Bronchial epithelial cell (primary cell): Measurements from ENCODE around the gene SLC30A3. TPM values are rescaled to one million over a fixed set of nuclear protein-coding genes. Genes with fewer than 3 reads are reported as not detected.

Source experiments
- DNase-seq: peaks from one replicate; pipeline ENCODE4 v3.0.0-alpha.2; 2010; ENCODE audit warnings: low read depth
- FAIRE-seq: peaks from 2 replicates; lab custom pipeline; 2011; peaks lifted over from hg19 to GRCh38; lab: Jason Lieb, UNC
- H3K27me3 ChIP-seq: 2 replicates; pipeline ENCODE4 v1.5.1; 2011; ENCODE audit warnings: low read length; ENCODE audit not compliant: control insufficient read depth, insufficient read depth
- H3K36me3 ChIP-seq: 2 replicates; pipeline ENCODE4 v1.5.1; 2011; ENCODE audit warnings: low read length; ENCODE audit not compliant: control insufficient read depth, insufficient read depth
- H3K4me3 ChIP-seq: 2 replicates; pipeline ENCODE4 v1.5.1; 2011; ENCODE audit warnings: mild to moderate bottlenecking, low read depth, low read length, control low read depth
- total RNA-seq: library from RNA; depleted of rRNA; stranded (reverse); fragments of >200 nt; gene quantifications from 2 replicates; pipeline ENCODE4 v1.2.1, GENCODE V29; 2014
- TF ChIP-seq, protein P1 (sequence below): IDR thresholded peaks from 2 replicates; pipeline ENCODE4 v1.5.1; 2011; ENCODE audit warnings: mild to moderate bottlenecking, moderate library complexity, low read length, control low read depth, inconsistent platforms; ENCODE audit not compliant: insufficient read depth, severe bottlenecking

The SLC30A3 gene
- total RNA-seq, 1 donor from 2014 or later = not detected

DNA sequence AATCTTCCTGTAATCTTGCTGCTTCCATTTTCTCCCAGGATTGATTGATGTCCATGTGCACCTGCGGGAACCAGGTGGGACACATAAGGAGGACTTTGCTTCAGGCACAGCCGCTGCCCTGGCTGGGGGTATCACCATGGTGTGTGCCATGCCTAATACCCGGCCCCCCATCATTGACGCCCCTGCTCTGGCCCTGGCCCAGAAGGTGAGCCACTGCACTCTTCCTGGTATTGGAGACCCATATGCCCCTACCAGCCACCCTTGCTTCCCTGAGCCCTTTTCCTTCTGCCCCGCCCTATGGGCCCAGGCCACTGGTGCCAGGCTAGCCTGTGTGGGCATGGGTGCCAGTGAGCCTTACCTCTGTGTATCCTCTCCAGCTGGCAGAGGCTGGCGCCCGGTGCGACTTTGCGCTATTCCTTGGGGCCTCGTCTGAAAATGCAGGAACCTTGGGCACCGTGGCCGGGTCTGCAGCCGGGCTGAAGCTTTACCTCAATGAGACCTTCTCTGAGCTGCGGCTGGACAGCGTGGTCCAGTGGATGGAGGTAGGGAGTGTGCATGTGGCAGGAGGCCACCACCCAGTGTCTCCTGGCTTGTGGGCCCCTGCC is 25.4 kb downstream of the SLC30A3 start:
- H3K36me3 ChIP-seq = peaks cover 69% of the 10 kb centered on the region
- FAIRE-seq (no peak), DNase-seq (no peak)
- TF ChIP-seq, protein P1, sequence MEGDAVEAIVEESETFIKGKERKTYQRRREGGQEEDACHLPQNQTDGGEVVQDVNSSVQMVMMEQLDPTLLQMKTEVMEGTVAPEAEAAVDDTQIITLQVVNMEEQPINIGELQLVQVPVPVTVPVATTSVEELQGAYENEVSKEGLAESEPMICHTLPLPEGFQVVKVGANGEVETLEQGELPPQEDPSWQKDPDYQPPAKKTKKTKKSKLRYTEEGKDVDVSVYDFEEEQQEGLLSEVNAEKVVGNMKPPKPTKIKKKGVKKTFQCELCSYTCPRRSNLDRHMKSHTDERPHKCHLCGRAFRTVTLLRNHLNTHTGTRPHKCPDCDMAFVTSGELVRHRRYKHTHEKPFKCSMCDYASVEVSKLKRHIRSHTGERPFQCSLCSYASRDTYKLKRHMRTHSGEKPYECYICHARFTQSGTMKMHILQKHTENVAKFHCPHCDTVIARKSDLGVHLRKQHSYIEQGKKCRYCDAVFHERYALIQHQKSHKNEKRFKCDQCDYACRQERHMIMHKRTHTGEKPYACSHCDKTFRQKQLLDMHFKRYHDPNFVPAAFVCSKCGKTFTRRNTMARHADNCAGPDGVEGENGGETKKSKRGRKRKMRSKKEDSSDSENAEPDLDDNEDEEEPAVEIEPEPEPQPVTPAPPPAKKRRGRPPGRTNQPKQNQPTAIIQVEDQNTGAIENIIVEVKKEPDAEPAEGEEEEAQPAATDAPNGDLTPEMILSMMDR = no peak
- H3K27me3 ChIP-seq = no peaks in the 10 kb centered on the region
- no peak overlapping the region for H3K4me3 ChIP-seq

DNA sequence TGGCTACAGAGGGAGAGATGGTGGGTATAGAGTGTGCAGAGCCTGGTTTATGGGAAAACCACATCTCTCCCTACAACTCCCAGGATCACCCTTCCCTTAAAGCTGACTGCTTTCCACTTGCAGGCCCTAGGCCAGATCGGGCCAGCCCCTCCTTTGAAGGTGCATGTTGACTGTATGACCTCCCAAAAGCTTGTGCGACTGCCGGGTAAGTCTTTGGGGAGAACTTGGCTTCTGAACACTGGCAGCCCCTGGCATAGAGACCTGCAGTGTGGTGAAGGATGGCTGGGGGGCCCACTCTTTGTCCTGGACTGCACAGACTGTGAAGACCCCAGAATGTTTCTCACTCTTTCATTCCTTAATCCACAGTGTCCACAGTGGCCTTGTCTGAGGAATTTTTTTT is 26.2 kb downstream of the SLC30A3 start:
- H3K4me3 ChIP-seq = no peak overlapping the region
- TF ChIP-seq, protein P1 = no peak
- DNase-seq = no peak
- H3K27me3 ChIP-seq = no peaks in the 10 kb centered on the region
- FAIRE-seq = no peak
- peaks cover 74% of the 10 kb centered on the region for H3K36me3 ChIP-seq

- DNase-seq (no peak), FAIRE-seq (no peak)
- Histone ChIP-seq H3K36me3 (peaks cover 75% of the 10 kb centered on the region), H3K4me3 (no peak overlapping the region), H3K27me3 (no peaks in the 10 kb centered on the region)
- TF ChIP-seq, protein P1 = no peak
Measured at GRCh38 chr2:27236136-27236535, 26.7 kb downstream of the SLC30A3 start.

GRCh38 chr2:27233341-27233740 is 29.5 kb downstream of the SLC30A3 start:
- DNase-seq = no peak
- Histone ChIP-seq H3K4me3 (no peak overlapping the region), H3K27me3 (no peaks in the 10 kb centered on the region), H3K36me3 (peaks cover 57% of the 10 kb centered on the region)
- TF ChIP-seq, protein P1 = no peak
- FAIRE-seq = peak; percentile 81

- FAIRE-seq = no peak
Measured at GRCh38 chr2:27231921-27232320, 30.9 kb downstream of the SLC30A3 start.

More at GRCh38 chr2:27231921-27232320, 30.9 kb downstream of the SLC30A3 start:
- Histone ChIP-seq H3K36me3 (peaks cover 51% of the 10 kb centered on the region), H3K4me3 (no peak overlapping the region), H3K27me3 (no peaks in the 10 kb centered on the region)
- TF ChIP-seq, protein P1 = no peak
- DNase-seq = no peak
